Left renal cortex interstitium (tissue), 4 donors: Measurements from ENCODE around the gene KDM1B. TPM values are rescaled to one million over a fixed set of nuclear protein-coding genes. Genes with fewer than 3 reads are reported as not detected.

Source experiments
- DNase-seq, 4 donors: peaks; one replicate each; pipeline ENCODE4 v3.0.0-alpha.2; 2013; ENCODE audit warnings: low read depth in 4 of 4, low spot score in 2 of 4, missing footprints in 1 of 4
- polyA plus RNA-seq, 4 donors: library from polyadenylated mRNA; unstranded; fragments of 120-200 nt; gene quantifications; one replicate each; pipeline ENCODE4 v1.2.1, GENCODE V29; 2013; ENCODE audit not compliant: insufficient read length in 4 of 4

KDM1B gene
- polyA plus RNA-seq: 10 to 100 TPM; 18.4 to 20.6 (median 19.3) TPM

GRCh38 chr6:18155150-18155863 is at the start of gene KDM1B:
Gene KDM1B, plus strand, starts transcription at chr6:18155422. Its CDS starts 4,474 bp downstream, at chr6:18159896.
- peak; percentile 84 to 96 (median 92) for DNase-seq

GRCh38 chr6:18107061-18107460 is 48.2 kb upstream of the KDM1B start:
- no peak for DNase-seq

- DNase-seq: no peak
These were observed 45.1 kb upstream of the KDM1B start for GRCh38 chr6:18110162-18110561.

GRCh38 chr6:18115356-18115755 is 39.9 kb upstream of the KDM1B start:
- no peak for DNase-seq

GRCh38 chr6:18117136-18117535 is 38.1 kb upstream of the KDM1B start:
- no peak for DNase-seq

GRCh38 chr6:18118330-18118729 is 36.9 kb upstream of the KDM1B start:
- DNase-seq: no peak

- no peak for DNase-seq
These were observed 36.0 kb upstream of the KDM1B start for GRCh38 chr6:18119236-18119635.

- no peak for DNase-seq
These were observed 33.6 kb upstream of the KDM1B start for GRCh38 chr6:18121580-18122127.

- peak; percentile 25 to 76 (median 70) for DNase-seq
These were observed 32.8 kb upstream of the KDM1B start, which contains the start of gene NHLRC1 for GRCh38 chr6:18122128-18123093. Gene NHLRC1, minus strand, starts transcription at chr6:18122677. Its CDS starts 71 bp downstream, at chr6:18122606.

GRCh38 chr6:18126121-18126520 is 29.1 kb upstream of the KDM1B start:
- DNase-seq: no peak

- DNase-seq: no peak
These were observed 22.9 kb upstream of the KDM1B start for GRCh38 chr6:18132346-18132745.

GRCh38 chr6:18135171-18135570 is 20.1 kb upstream of the KDM1B start:
- DNase-seq: no peak

GRCh38 chr6:18136260-18136659 is 19.0 kb upstream of the KDM1B start:
- no peak for DNase-seq

- no peak for DNase-seq
These were observed 16.3 kb upstream of the KDM1B start for GRCh38 chr6:18138906-18139305.

GRCh38 chr6:18139935-18140621 is 15.1 kb upstream of the KDM1B start:
- no peak for DNase-seq

- DNase-seq: no peak
These were observed 13.2 kb upstream of the KDM1B start for GRCh38 chr6:18141805-18142590.

GRCh38 chr6:18142591-18142861 is 12.7 kb upstream of the KDM1B start:
- no peak for DNase-seq

- DNase-seq: no peak
These were observed 8.1 kb upstream of the KDM1B start for GRCh38 chr6:18147160-18147559.

GRCh38 chr6:18147616-18148015 is 7.6 kb upstream of the KDM1B start:
- DNase-seq: no peak
